ENCODE results near the gene IFT74.
"Not testable (repeated sequence)": the region's sequence is repeated elsewhere in the genome, so short reads cannot be mapped to it uniquely, and the experiment has no call there.

DNA sequence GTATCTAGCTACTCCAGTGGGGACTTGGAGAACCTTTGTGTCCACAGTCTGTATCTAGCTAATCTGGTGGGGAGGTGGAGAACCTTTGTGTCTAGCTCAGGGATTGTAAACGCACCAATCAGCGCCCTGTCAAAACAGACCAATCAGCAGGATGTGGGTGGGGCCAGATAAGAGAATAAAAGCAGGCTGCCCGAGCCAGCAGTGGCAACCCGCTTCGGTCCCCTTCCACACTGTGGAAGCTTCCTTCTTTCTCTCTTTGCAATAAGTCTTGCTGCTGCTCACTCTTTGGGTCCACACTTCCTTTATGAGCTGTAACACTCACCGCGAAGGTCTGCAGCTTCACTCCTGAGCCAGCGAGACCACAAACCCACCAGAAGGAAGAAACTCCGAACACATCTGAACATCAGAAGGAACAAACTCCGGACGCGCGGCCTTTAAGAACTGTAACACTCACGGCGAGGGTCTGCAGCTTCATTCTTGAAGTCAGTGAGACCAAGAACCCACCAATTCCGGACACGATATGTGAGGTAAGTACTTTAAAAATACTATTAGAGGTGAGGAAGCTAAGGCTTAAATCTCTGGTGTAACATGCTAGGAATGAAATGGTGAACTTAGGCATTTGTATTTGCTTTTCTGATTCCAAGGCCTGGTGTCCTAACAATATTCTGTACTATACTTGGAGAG is 137.3 kb downstream of the IFT74 start:
- TF ChIP-seq POLR2A (IDR thresholded peaks at IDR 0.05) = not testable (repeated sequence)
- TF ChIP-seq, protein P1, sequence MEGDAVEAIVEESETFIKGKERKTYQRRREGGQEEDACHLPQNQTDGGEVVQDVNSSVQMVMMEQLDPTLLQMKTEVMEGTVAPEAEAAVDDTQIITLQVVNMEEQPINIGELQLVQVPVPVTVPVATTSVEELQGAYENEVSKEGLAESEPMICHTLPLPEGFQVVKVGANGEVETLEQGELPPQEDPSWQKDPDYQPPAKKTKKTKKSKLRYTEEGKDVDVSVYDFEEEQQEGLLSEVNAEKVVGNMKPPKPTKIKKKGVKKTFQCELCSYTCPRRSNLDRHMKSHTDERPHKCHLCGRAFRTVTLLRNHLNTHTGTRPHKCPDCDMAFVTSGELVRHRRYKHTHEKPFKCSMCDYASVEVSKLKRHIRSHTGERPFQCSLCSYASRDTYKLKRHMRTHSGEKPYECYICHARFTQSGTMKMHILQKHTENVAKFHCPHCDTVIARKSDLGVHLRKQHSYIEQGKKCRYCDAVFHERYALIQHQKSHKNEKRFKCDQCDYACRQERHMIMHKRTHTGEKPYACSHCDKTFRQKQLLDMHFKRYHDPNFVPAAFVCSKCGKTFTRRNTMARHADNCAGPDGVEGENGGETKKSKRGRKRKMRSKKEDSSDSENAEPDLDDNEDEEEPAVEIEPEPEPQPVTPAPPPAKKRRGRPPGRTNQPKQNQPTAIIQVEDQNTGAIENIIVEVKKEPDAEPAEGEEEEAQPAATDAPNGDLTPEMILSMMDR (IDR thresholded peaks at IDR 0.05) = not testable (repeated sequence)
